HG03103 (cell line): ENCODE data around the gene ELP6.
"Not testable (repeated sequence)": the region's sequence is repeated elsewhere in the genome, so short reads cannot be mapped to it uniquely, and the experiment has no call there.

Source experiments
- ATAC-seq: cut with Tn5 transposase; IDR thresholded peaks from one replicate; pipeline ENCODE4 v1.9.1; 2021; ENCODE audit warnings: low read depth; ENCODE audit not compliant: unreplicated experiment

ELP6 gene

GRCh38 chr3:47469616-47470015, 43.9 kb downstream of the ELP6 start:
- ATAC-seq, result no peak

GRCh38 chr3:47468315-47468714, 45.2 kb downstream of the ELP6 start:
- ATAC-seq, result not testable (repeated sequence)

GRCh38 chr3:47464588-47464987, 48.9 kb downstream of the ELP6 start:
- ATAC-seq, result no peak

- ATAC-seq, result not testable (repeated sequence)
These were observed 53.9 kb downstream of the ELP6 start for GRCh38 chr3:47459534-47460085.

- no peak for ATAC-seq
These were observed 56.5 kb downstream of the ELP6 start for GRCh38 chr3:47456984-47457383.

- ATAC-seq, result no peak
These were observed 57.6 kb downstream of the ELP6 start for GRCh38 chr3:47455806-47456452.

GRCh38 chr3:47452453-47453215, 60.9 kb downstream of the ELP6 start:
- ATAC-seq, result no peak
